Fibroblast of villous mesenchyme (primary cell): ENCODE results near the gene RPS21. TPM values are rescaled to one million over a fixed set of nuclear protein-coding genes. Genes with fewer than 3 reads are reported as not detected.

Experiments used
- DNase-seq: peaks from one replicate; pipeline ENCODE4 v3.0.0-alpha.2; 2010; ENCODE audit warnings: low read depth
- H3K4me3 ChIP-seq: 2 replicates; pipeline ENCODE4 v1.5.1; 2011; ENCODE audit warnings: low read depth, mild to moderate bottlenecking, low read length
- CTCF ChIP-seq: IDR thresholded peaks from 2 replicates; pipeline ENCODE4 v1.5.1; 2012; ENCODE audit warnings: low read depth, mild to moderate bottlenecking, low read length; ENCODE audit not compliant: insufficient read depth
- total RNA-seq: library from RNA; depleted of rRNA; stranded (reverse); fragments of >200 nt; gene quantifications from 2 replicates; pipeline ENCODE4 v1.2.3, GENCODE V29; 2012

Gene RPS21
- 357 and 457 TPM in 2 replicates for total RNA-seq

- H3K4me3 ChIP-seq, result peak within 1 kb of the TSS; percentile 97
- no peak for TF ChIP-seq CTCF
These were observed at the start of gene RPS21 for GRCh38 chr20:62386383-62387218. Gene RPS21, plus strand, starts transcription at chr20:62387103. Its CDS starts 236 bp downstream, at chr20:62387339.

GRCh38 chr20:62337558-62338293, 49.2 kb upstream of the RPS21 start:
- no peak overlapping the region for H3K4me3 ChIP-seq
- TF ChIP-seq CTCF, result no peak
- no peak for DNase-seq

More at GRCh38 chr20:62386383-62387218, at the start of gene RPS21:
- DNase-seq, result peak; percentile 90

GRCh38 chr20:62338294-62338620, 48.6 kb upstream of the RPS21 start:
- no peak for DNase-seq
- H3K4me3 ChIP-seq, result no peak overlapping the region
- TF ChIP-seq CTCF, result no peak

- H3K4me3 ChIP-seq, result no peak overlapping the region
- no peak for TF ChIP-seq CTCF
- DNase-seq, result no peak
These were observed 47.2 kb upstream of the RPS21 start for GRCh38 chr20:62339647-62340062.

GRCh38 chr20:62342910-62343309, 44.0 kb upstream of the RPS21 start:
- no peak for DNase-seq
- H3K4me3 ChIP-seq, result no peak overlapping the region
- TF ChIP-seq CTCF, result no peak

GRCh38 chr20:62344092-62344491, 42.8 kb upstream of the RPS21 start:
- no peak overlapping the region for H3K4me3 ChIP-seq
- no peak for DNase-seq
- no peak for TF ChIP-seq CTCF
